HEK293 (cell line): ENCODE data around the gene SLC19A1.

Source experiments
- BCL11A ChIP-seq: fragments of 450-650 bp; formaldehyde crosslinking; IDR thresholded peaks from 2 replicates; pipeline ENCODE4 v1.5.1; 2016; ENCODE audit warnings: low read depth, missing biosample characterization, missing genetic modification characterization
- HOXD13 ChIP-seq: sonication (generic); formaldehyde crosslinking; IDR thresholded peaks from 2 replicates; pipeline ENCODE4 v1.8.0; 2022; ENCODE audit warnings: missing genetic modification reagents, borderline replicate concordance
- KLF7 ChIP-seq: fragments of 450-650 bp; formaldehyde crosslinking; IDR thresholded peaks from 2 replicates; pipeline ENCODE4 v1.5.1; 2016; ENCODE audit warnings: missing biosample characterization, missing genetic modification characterization, borderline replicate concordance
- KLF9 ChIP-seq: fragments of 450-650 bp; formaldehyde crosslinking; IDR thresholded peaks from 2 replicates; pipeline ENCODE4 v1.5.1; 2016; ENCODE audit warnings: missing biosample characterization, missing genetic modification characterization, low read depth
- RBAK ChIP-seq: fragments of 450-650 bp; formaldehyde crosslinking; IDR thresholded peaks from 2 replicates; pipeline ENCODE4 v1.5.1; 2016; ENCODE audit warnings: missing biosample characterization, missing genetic modification characterization
- REPIN1 ChIP-seq: fragments of 450-650 bp; formaldehyde crosslinking; IDR thresholded peaks from 2 replicates; pipeline ENCODE4 v1.5.1; 2017; ENCODE audit warnings: missing biosample characterization, missing genetic modification characterization, low read depth
- SP3 ChIP-seq: fragments of 450-650 bp; formaldehyde crosslinking; IDR thresholded peaks from 2 replicates; pipeline ENCODE4 v1.5.1; 2016; ENCODE audit warnings: missing biosample characterization, missing genetic modification characterization
- TCF7L2 ChIP-seq: IDR thresholded peaks from 2 replicates; pipeline ENCODE4 v1.6.1; 2011; ENCODE audit warnings: low read depth, mild to moderate bottlenecking, inconsistent platforms, low read length, moderate library complexity, borderline replicate concordance
- ZBTB1 ChIP-seq: fragments of 450-650 bp; formaldehyde crosslinking; IDR thresholded peaks from 2 replicates; pipeline ENCODE4 v1.5.1; 2016; ENCODE audit warnings: missing biosample characterization, missing genetic modification characterization
- ZBTB20 ChIP-seq: fragments of 450-650 bp; formaldehyde crosslinking; IDR thresholded peaks from 2 replicates; pipeline ENCODE4 v1.5.1; 2016; ENCODE audit warnings: missing biosample characterization, missing genetic modification characterization
- ZBTB8A ChIP-seq: fragments of 450-650 bp; formaldehyde crosslinking; IDR thresholded peaks from 2 replicates; pipeline ENCODE4 v1.5.1; 2016; ENCODE audit warnings: missing biosample characterization, missing genetic modification characterization
- ZNF138 ChIP-seq: fragments of 450-650 bp; formaldehyde crosslinking; IDR thresholded peaks from 2 replicates; pipeline ENCODE4 v1.5.1; 2016; ENCODE audit warnings: missing biosample characterization, missing genetic modification characterization, borderline replicate concordance
- ZNF140 ChIP-seq: fragments of 450-650 bp; formaldehyde crosslinking; IDR thresholded peaks from 2 replicates; pipeline ENCODE4 v1.5.1; 2016; ENCODE audit warnings: missing biosample characterization, missing genetic modification characterization
- ZNF146 ChIP-seq: fragments of 450-650 bp; formaldehyde crosslinking; IDR thresholded peaks from 2 replicates; pipeline ENCODE4 v1.5.1; 2016; ENCODE audit warnings: missing biosample characterization, missing genetic modification characterization
- ZNF174 ChIP-seq: fragments of 450-650 bp; formaldehyde crosslinking; IDR thresholded peaks from 2 replicates; pipeline ENCODE4 v1.5.0; 2017; ENCODE audit warnings: missing biosample characterization, mild to moderate bottlenecking, missing genetic modification characterization
- ZNF221 ChIP-seq: fragments of 450-650 bp; formaldehyde crosslinking; IDR thresholded peaks from 2 replicates; pipeline ENCODE4 v1.5.1; 2017; ENCODE audit warnings: missing biosample characterization, missing genetic modification characterization, borderline replicate concordance
- ZNF239 ChIP-seq: fragments of 450-650 bp; formaldehyde crosslinking; IDR thresholded peaks from 2 replicates; pipeline ENCODE4 v1.5.1; 2016; ENCODE audit warnings: missing biosample characterization, missing genetic modification characterization
- ZNF24 ChIP-seq: fragments of 450-650 bp; formaldehyde crosslinking; IDR thresholded peaks from 2 replicates; pipeline ENCODE4 v1.5.1; 2016; ENCODE audit warnings: missing biosample characterization, missing genetic modification characterization
- ZNF292 ChIP-seq: fragments of 450-650 bp; formaldehyde crosslinking; IDR thresholded peaks from 2 replicates; pipeline ENCODE4 v1.5.1; 2016; ENCODE audit warnings: low read depth, missing biosample characterization, missing genetic modification characterization, borderline replicate concordance
- ZNF302 ChIP-seq: fragments of 450-650 bp; formaldehyde crosslinking; IDR thresholded peaks from 2 replicates; pipeline ENCODE4 v1.5.1; 2016; ENCODE audit warnings: missing biosample characterization, missing genetic modification characterization, low read depth
- ZNF335 ChIP-seq: fragments of 450-650 bp; formaldehyde crosslinking; conservative IDR thresholded peaks from 2 replicates; pipeline ENCODE4 v1.5.1; 2016; ENCODE audit warnings: missing biosample characterization, missing genetic modification characterization
- ZNF366 ChIP-seq: fragments of 450-650 bp; formaldehyde crosslinking; conservative IDR thresholded peaks from 2 replicates; pipeline ENCODE4 v1.5.1; 2016; ENCODE audit warnings: missing biosample characterization, missing genetic modification characterization
- ZNF530 ChIP-seq: fragments of 450-650 bp; formaldehyde crosslinking; IDR thresholded peaks from 2 replicates; pipeline ENCODE4 v1.5.1; 2016; ENCODE audit warnings: low read depth, missing biosample characterization, missing genetic modification characterization
- ZNF549 ChIP-seq: fragments of 450-650 bp; IDR thresholded peaks from 2 replicates; pipeline ENCODE4 v1.5.1; 2018; ENCODE audit warnings: missing biosample characterization, missing genetic modification characterization, mild to moderate bottlenecking, inconsistent platforms, moderate library complexity
- ZNF664 ChIP-seq: fragments of 450-650 bp; formaldehyde crosslinking; IDR thresholded peaks from 2 replicates; pipeline ENCODE4 v1.5.1; 2016; ENCODE audit warnings: missing biosample characterization, missing genetic modification characterization
- ZNF670 ChIP-seq: fragments of 450-650 bp; formaldehyde crosslinking; IDR thresholded peaks from 2 replicates; pipeline ENCODE4 v1.5.1; 2016; ENCODE audit warnings: missing biosample characterization, missing genetic modification characterization, low read depth
- ZNF843 ChIP-seq: fragments of 450-650 bp; formaldehyde crosslinking; IDR thresholded peaks from 2 replicates; pipeline ENCODE4 v1.5.1; 2016; ENCODE audit warnings: missing biosample characterization, missing genetic modification characterization
- ZSCAN23 ChIP-seq: fragments of 450-650 bp; formaldehyde crosslinking; IDR thresholded peaks from 2 replicates; pipeline ENCODE4 v1.5.1; 2016; ENCODE audit warnings: missing biosample characterization, missing genetic modification characterization
- TF ChIP-seq, protein P1 (sequence below): fragments of 450-650 bp; IDR thresholded peaks from 2 replicates; pipeline ENCODE4 v1.5.1; 2018; ENCODE audit warnings: missing biosample characterization, missing genetic modification characterization
- TF ChIP-seq, protein P2 (sequence below): fragments of 450-650 bp; formaldehyde crosslinking; IDR thresholded peaks from 2 replicates; pipeline ENCODE4 v1.5.1; 2016; ENCODE audit warnings: missing biosample characterization, missing genetic modification characterization
- TF ChIP-seq, protein P3 (sequence below): fragments of 450-650 bp; formaldehyde crosslinking; IDR thresholded peaks from 2 replicates; pipeline ENCODE4 v1.5.1; 2016; ENCODE audit warnings: missing biosample characterization, missing genetic modification characterization, low read depth
- TF ChIP-seq, protein P4 (sequence below): fragments of 450-650 bp; formaldehyde crosslinking; IDR thresholded peaks from 2 replicates; pipeline ENCODE4 v1.5.1; 2016; ENCODE audit warnings: missing biosample characterization, missing genetic modification characterization
- TF ChIP-seq, protein P5 (sequence below): fragments of 450-650 bp; formaldehyde crosslinking; IDR thresholded peaks from 2 replicates; pipeline ENCODE4 v1.5.1; 2016; ENCODE audit warnings: missing biosample characterization, missing genetic modification characterization

The SLC19A1 gene

DNA sequence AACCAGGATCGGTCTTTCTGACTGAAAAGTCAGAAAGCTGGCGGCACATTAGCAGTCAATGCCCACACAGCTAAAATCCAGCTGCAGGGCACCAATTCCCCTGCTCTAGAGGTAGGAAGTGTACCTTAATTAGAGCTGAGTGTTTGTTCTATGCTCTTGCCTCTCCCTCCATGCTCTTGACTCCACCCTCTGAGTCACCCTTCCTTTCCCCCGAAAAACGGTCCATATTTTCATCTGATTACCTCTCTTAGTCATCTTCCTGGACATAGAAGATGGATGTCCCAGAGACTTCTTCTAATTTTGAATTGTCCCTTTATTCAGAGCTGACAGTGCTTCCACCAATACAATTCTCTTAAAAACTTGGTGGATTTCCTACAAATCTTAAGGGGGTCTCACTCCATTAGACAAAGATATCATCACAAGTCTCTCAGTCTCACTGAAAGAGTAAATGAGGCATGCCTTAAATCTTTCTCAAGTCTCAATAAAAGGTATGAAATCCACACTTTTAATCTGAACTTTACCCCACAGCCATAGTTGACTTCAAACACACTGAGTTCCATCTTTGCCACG is 44.1 kb upstream of the SLC19A1 start (continued):
- TF ChIP-seq, protein P1, sequence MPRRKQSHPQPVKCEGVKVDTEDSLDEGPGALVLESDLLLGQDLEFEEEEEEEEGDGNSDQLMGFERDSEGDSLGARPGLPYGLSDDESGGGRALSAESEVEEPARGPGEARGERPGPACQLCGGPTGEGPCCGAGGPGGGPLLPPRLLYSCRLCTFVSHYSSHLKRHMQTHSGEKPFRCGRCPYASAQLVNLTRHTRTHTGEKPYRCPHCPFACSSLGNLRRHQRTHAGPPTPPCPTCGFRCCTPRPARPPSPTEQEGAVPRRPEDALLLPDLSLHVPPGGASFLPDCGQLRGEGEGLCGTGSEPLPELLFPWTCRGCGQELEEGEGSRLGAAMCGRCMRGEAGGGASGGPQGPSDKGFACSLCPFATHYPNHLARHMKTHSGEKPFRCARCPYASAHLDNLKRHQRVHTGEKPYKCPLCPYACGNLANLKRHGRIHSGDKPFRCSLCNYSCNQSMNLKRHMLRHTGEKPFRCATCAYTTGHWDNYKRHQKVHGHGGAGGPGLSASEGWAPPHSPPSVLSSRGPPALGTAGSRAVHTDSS (tag by site-specific recombination) = no peak
- no peak for TF ChIP-seq ZNF664 (tag by site-specific recombination)
- TF ChIP-seq ZBTB1 (tag by site-specific recombination) = no peak
- TF ChIP-seq SP3 (tag by site-specific recombination) = no peak
- no peak for TF ChIP-seq KLF7 (tag by site-specific recombination)
- TF ChIP-seq, protein P2, sequence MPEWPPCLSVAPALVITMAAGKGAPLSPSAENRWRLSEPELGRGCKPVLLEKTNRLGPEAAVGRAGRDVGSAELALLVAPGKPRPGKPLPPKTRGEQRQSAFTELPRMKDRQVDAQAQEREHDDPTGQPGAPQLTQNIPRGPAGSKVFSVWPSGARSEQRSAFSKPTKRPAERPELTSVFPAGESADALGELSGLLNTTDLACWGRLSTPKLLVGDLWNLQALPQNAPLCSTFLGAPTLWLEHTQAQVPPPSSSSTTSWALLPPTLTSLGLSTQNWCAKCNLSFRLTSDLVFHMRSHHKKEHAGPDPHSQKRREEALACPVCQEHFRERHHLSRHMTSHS = no peak
- TF ChIP-seq ZNF239 (tag by site-specific recombination) = no peak
- TF ChIP-seq, protein P3, sequence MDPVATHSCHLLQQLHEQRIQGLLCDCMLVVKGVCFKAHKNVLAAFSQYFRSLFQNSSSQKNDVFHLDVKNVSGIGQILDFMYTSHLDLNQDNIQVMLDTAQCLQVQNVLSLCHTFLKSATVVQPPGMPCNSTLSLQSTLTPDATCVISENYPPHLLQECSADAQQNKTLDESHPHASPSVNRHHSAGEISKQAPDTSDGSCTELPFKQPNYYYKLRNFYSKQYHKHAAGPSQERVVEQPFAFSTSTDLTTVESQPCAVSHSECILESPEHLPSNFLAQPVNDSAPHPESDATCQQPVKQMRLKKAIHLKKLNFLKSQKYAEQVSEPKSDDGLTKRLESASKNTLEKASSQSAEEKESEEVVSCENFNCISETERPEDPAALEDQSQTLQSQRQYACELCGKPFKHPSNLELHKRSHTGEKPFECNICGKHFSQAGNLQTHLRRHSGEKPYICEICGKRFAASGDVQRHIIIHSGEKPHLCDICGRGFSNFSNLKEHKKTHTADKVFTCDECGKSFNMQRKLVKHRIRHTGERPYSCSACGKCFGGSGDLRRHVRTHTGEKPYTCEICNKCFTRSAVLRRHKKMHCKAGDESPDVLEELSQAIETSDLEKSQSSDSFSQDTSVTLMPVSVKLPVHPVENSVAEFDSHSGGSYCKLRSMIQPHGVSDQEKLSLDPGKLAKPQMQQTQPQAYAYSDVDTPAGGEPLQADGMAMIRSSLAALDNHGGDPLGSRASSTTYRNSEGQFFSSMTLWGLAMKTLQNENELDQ (tag by site-specific recombination) = no peak
- no peak for TF ChIP-seq ZNF549 (tag by site-specific recombination)
- no peak for TF ChIP-seq ZNF670 (tag by site-specific recombination)
- TF ChIP-seq, protein P4, sequence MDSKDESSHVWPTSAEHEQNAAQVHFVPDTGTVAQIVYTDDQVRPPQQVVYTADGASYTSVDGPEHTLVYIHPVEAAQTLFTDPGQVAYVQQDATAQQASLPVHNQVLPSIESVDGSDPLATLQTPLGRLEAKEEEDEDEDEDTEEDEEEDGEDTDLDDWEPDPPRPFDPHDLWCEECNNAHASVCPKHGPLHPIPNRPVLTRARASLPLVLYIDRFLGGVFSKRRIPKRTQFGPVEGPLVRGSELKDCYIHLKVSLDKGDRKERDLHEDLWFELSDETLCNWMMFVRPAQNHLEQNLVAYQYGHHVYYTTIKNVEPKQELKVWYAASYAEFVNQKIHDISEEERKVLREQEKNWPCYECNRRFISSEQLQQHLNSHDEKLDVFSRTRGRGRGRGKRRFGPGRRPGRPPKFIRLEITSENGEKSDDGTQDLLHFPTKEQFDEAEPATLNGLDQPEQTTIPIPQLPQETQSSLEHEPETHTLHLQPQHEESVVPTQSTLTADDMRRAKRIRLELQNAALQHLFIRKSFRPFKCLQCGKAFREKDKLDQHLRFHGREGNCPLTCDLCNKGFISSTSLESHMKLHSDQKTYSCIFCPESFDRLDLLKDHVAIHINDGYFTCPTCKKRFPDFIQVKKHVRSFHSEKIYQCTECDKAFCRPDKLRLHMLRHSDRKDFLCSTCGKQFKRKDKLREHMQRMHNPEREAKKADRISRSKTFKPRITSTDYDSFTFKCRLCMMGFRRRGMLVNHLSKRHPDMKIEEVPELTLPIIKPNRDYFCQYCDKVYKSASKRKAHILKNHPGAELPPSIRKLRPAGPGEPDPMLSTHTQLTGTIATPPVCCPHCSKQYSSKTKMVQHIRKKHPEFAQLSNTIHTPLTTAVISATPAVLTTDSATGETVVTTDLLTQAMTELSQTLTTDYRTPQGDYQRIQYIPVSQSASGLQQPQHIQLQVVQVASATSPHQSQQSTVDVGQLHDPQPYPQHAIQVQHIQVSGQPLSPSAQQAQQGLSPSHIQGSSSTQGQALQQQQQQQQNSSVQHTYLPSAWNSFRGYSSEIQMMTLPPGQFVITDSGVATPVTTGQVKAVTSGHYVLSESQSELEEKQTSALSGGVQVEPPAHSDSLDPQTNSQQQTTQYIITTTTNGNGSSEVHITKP (tag by site-specific recombination) = no peak
- TF ChIP-seq TCF7L2 = no peak
- TF ChIP-seq ZNF366 (tag by site-specific recombination) = no peak
- no peak for TF ChIP-seq ZNF530 (tag by site-specific recombination)
- TF ChIP-seq ZNF335 (tag by site-specific recombination) = no peak
- no peak for TF ChIP-seq ZNF292 (tag by site-specific recombination)
- no peak for TF ChIP-seq ZNF140 (tag by site-specific recombination)
- TF ChIP-seq BCL11A (tag by site-specific recombination) = no peak
- no peak for TF ChIP-seq ZNF146 (tag by site-specific recombination)
- TF ChIP-seq ZNF174 = no peak
- TF ChIP-seq, protein P5, sequence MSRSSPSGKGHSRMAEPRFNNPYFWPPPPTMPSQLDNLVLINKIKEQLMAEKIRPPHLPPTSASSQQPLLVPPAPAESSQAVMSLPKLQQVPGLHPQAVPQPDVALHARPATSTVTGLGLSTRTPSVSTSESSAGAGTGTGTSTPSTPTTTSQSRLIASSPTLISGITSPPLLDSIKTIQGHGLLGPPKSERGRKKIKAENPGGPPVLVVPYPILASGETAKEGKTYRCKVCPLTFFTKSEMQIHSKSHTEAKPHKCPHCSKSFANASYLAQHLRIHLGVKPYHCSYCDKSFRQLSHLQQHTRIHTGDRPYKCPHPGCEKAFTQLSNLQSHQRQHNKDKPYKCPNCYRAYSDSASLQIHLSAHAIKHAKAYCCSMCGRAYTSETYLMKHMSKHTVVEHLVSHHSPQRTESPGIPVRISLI (tag by site-specific recombination) = no peak
- TF ChIP-seq ZNF221 (tag by site-specific recombination) = no peak
- no peak for TF ChIP-seq ZNF24 (tag by site-specific recombination)
- TF ChIP-seq REPIN1 (tag by site-specific recombination) = no peak
- no peak for TF ChIP-seq ZNF843 (tag by site-specific recombination)
- TF ChIP-seq ZBTB8A (tag by site-specific recombination) = no peak
- TF ChIP-seq ZNF138 (tag by site-specific recombination) = no peak
- TF ChIP-seq ZBTB20 (tag by site-specific recombination) = no peak
- no peak for TF ChIP-seq RBAK (tag by site-specific recombination)
- TF ChIP-seq HOXD13 (CRISPR knock-in tag) = no peak
- 0 out of 2 replicates have a peak, but pooled peaks have one; percentile 39 for TF ChIP-seq ZSCAN23 (tag by site-specific recombination)
- no peak for TF ChIP-seq KLF9 (tag by site-specific recombination)
- TF ChIP-seq ZNF302 = no peak
